HG02623 (cell line): Measurements from ENCODE around the gene ST8SIA2.

ENCODE experiments used
- ATAC-seq: cut with Tn5 transposase; IDR thresholded peaks from one replicate; pipeline ENCODE4 v1.9.1; 2021; ENCODE audit warnings: moderate library complexity; ENCODE audit not compliant: unreplicated experiment

The ST8SIA2 gene, protein sequence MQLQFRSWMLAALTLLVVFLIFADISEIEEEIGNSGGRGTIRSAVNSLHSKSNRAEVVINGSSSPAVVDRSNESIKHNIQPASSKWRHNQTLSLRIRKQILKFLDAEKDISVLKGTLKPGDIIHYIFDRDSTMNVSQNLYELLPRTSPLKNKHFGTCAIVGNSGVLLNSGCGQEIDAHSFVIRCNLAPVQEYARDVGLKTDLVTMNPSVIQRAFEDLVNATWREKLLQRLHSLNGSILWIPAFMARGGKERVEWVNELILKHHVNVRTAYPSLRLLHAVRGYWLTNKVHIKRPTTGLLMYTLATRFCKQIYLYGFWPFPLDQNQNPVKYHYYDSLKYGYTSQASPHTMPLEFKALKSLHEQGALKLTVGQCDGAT

DNA sequence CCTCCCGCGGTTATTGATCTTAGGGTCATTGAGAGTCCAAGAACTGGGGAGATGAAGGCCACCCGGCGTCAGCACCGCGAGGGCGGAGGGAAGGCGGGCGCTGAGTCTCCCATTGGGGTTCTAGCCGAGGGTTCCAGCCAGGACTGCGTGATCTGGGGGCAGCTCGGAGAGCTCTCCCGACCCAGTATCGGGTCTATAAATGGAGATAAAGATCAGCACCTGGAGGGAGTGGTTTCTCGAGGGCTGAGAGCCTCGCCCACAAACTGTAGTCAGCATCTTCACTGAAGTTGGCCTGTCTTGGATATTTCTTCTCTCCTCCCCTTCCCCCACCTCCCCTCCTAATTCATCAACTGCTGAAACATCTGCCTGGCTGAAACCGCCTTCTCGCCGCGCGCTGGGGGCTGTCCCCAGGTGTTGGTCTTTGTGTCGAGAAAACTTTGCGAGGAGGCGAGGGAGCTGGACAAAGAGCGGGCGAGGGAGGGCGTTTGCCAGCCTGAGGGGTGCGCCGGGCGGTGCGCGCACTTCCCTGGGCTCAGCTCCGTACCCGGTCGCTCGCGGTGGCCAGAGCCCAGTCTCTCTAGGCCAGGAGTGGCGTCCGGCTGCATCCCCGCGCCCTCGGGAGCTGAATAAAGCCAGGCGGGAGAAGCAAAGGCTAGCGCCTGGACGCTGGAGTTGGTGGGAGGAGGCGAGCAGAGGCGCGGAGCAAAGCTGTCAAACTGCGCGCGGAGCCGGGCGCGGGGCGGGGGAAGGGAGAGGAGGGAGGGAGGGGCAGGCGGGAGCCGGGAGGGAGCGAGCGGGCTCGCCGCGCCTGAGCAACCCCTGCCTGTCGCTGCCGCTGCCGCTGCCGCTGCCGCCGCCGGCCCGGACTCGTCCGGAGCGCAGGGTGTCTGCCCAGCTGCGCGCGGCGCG, at the start of gene ST8SIA2:
ST8SIA2 (plus strand) TSS at position 811 of the 909 bp plus-strand sequence. CDS start 184 bp downstream, outside the sequence.
- no peak for ATAC-seq

DNA sequence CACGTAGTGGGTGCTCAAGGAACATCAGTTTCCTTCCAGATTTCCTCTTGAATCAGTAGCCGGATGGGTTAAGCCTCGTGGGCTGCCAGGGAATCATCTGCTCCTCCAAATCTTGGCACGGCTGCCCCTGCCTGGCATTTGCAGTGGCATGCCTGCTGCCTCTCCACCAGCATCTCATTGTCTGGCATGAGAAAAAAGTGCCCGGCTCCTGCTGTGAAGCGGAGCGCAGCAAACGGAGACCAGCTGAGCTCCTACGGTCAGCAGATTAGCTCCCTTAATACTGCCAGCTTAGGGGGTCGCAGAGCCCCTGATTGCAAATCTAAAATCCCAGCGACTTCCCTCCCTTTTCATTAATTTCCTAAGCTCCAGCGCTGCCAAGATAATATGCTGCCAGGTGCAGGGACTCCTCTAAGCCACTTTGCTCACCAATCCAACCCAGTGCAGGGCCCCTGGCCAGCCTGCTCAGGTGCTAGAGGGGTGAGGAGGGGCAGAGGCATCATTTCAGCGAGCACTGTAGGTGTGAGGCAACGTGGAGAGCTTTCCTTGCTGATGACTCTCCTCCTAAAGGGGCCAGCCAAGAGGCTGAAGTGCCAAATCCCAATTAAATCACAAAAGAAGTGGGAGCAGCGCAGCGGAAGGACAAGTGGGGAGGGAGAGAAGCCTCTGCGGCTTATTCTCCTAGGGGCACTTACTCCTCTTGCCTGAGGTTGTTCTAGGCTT, 49.6 kb upstream of the ST8SIA2 start:
- ATAC-seq, result no peak

DNA sequence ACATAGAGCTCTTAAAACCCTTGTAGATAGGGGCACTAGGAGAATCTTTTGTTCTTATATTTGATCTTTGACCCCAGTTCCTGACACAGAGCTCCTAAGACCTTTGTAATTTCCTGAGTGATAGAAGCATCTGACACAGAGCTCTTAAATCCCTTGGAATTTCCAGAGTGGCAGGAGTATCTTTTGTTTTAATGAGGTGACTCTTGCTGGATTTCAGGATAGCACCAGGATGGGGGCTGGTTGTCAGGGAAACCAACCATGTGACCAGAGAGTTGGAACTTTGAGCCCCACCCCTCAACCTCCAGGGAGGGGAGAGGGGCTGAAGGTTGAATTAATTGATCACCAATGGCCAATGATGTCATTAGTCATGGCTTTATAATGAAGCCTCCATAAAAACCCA, 47.6 kb upstream of the ST8SIA2 start:
- no peak for ATAC-seq

DNA sequence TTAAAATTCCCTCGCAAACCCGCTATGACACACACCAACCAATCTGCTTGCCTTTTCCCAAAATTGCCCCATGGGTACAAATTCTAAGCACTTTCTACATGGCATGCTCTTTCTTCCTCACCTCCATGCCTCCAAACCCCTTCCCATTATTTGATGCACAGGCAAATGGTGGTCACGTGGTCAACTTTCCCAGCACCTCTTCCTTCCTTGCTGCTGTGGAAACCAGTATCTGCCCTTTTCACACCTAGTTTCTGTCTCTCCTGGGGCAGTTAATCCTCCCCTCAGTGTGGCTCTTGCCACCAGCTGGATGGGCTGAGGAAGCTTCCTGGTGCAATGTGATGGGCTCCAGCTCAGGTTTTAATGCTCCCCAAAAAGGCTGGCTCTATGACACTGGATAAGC, 38.4 kb upstream of the ST8SIA2 start:
- ATAC-seq, result no peak

DNA sequence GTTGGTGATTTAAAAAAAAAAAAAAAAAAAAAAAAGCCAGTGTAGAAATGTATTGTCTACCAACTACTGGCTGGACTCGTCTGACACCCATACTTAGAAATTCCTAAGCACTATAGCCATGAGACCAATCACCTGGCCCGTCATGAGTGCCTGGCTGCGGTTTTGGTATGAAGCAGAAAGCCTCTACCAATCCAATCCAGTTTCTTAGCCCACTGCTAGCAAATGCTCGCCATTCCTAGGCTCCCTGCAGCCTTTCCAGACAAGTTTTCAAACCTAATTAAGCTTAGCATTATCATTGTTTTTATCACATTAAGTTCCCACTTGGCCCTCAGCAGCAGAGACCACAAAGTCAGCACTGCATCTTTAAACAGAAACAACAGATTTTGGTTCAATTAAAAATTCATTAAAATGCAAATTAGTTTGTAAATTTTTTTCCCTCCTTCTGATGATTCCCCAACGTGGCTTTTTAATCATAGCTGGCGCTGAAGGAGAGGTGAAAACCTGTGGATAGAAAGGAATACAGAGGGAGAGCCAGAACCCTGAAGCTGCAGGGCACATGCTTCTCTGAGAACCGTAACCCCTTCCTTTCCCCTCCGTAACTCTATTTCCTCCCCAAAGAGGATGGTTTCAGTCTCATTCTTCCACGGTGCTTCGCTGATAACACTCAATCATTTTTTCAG, 32.2 kb upstream of the ST8SIA2 start:
- no peak for ATAC-seq

DNA sequence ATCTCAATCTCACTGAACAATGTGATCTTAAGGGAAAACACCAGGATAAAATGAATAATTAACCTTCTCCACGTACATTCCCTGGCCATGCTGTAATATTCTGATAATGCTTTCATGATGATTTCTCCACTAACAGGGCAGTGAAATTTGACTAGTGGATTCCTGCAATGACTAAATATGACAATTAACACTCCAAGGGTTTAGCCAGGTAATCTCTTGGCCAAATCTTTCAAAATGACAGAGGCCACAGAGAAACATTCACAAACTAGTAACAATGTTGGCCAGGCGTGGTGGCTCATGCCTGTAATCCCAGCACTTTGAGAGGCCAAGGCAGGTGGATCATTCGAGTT, 31.7 kb upstream of the ST8SIA2 start:
- no peak for ATAC-seq

DNA sequence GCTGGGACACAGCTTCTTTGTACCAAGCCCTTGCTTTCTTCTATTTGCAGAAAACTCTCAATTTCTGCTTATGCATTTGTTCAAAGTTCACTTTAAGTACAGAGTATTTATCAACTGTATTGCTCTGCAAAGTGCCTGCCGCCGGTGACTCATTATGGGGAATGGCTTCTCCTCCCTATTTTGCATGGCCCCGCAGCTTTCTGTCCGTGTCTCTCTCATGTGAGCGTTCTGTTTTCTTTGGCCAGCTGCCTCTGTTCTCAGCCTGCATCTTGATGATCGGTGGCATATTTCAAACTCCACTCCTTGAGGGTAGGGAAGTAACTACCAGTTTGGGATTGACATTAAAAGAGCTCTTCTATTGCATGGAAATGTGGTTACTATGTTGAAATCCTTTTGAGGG, 28.6 kb upstream of the ST8SIA2 start:
- no peak for ATAC-seq

DNA sequence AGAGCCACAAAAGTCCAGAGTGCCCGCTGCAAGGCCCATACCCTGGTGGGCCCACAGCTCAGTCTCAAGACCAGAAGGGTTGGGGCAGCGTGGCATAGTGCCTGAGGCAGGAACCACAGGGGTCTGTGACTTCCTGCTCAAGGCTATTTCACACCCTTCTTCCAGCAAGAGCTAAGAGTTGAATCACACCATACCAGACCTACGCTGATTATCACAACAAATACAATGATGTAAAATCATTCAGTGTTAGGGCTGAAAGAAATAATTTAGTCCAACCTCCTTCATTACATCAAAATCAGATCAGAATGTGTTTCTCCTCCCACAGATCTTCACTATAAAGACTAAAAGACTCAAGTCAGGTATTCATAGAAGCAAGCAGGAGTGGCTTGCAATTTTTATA, 27.8 kb upstream of the ST8SIA2 start:
- no peak for ATAC-seq

DNA sequence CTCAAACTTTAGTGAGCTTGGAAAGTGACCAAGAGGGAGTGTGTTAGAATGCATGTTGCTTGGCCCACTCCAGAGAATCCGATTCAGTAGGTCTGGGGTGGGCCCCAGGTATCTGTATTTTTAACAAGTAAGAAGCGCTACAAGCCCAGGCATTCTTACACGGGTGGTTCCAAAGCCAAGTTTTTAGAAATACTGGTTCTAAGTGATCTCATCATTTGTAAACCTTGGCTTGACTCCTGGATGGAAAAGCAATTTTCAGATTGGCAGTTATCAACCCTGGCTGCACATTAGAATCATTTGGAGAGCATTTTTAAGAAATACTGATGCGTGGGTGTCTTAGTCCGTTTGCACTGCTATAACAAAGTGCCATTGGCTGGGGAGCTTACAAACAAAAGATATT, 27.3 kb upstream of the ST8SIA2 start:
- ATAC-seq, result no peak

DNA sequence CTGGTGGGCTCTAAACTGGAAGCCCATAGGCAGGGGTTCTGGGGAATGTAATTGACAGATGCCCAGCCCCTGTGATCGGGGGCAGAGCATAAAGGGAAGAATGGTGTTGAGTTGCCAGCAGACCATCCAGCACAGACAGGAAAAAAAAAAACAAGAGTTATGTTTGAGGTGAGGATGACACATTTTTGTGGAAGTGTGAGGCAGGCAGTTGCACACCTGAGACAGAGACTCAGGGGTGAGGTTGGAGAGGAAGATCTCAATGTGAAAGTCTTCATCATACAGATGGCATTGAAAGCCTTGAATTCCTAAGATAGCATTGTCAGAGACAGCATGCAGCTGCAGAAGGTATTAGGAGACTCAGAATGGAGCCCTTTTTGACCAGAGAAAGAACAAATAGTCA, 18.6 kb upstream of the ST8SIA2 start:
- ATAC-seq, result no peak

DNA sequence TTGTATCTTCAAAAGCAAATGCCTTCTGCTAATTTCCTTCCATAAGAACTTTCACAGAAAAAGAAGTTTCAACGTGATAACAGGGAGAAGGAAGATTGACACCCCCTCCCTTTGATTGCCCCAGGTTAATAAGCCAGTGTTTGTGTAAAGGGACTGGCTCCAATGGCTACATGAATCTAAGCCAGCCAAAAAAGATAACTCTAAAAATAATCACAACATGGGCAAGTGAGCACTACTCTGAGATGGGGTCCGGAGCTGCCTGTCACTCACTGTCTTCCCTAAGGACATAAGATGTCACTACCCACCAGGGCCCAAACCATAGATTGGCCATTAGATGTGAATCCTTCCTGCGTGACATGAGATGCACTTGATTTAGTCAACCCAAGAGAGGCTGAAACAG, 17.6 kb upstream of the ST8SIA2 start:
- no peak for ATAC-seq

DNA sequence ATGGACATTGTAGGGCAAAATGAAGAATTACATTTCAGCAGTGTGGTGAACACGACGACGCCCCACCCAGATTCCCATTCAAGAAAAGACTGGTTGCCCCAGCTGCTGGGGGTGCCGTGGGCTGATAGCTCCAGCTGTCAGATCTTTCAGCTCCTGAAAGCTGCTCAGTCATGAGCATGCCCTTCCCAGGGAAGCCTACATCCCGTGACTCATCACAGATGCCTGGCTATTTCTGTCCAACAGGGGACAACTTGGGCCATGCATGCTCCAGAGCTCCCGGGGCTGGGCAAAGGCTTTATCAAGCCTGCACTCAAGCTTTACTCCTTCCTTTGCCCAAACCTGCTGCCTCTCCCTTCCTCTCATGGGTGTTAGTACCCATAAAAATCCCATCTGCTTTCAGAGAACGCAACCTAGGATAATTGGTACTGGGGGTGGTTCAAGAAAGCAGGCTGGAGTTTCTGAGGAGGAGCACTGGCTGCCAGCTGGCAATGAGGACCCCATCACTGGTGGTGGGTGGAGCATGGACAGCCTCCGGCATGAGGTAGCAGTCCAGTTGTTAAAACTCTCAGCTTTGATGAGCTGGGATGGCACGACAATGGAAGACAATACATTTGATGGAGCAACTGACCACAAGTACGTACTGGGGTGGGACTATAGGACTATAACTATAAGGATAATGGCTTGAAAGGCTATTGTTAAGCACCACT, 16.4 kb upstream of the ST8SIA2 start:
- ATAC-seq, result no peak

DNA sequence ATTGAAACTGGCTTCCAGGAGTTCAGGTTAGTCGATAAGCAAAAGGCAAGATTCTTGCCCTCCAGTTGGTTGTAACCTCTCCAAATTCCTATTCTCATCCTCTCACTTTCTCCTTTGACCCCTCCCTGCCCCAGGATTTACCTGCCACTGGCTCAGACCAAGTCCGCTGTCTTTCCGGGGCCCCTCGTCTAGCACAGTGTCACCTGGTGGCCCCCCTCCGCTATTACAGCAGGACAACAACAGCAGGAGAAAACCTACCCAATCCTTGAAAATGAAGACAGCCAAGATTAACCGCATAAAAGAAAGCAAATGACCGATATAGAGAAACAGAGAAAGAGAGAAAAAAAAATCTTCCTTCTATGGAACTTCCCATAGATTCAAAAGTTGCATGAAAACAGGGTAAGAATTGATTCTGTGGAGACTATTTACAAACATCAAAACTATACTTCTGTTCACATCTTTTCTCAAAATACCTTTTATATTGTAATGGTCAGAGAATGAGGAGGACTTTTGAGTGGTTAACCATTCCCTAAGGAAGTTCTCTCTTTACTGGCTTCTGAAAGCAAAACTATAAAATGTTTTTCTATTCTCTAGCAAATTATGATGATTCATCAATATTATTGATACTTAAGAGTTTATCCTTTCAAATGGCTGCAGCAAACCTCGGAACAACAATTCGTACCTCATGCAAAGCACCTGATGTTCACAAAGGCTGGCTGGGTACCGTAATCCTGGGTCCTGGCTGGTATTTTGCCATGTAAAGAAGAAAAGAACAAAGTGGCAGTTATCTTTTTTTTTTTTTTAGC, 10.0 kb upstream of the ST8SIA2 start:
- ATAC-seq, result no peak

DNA sequence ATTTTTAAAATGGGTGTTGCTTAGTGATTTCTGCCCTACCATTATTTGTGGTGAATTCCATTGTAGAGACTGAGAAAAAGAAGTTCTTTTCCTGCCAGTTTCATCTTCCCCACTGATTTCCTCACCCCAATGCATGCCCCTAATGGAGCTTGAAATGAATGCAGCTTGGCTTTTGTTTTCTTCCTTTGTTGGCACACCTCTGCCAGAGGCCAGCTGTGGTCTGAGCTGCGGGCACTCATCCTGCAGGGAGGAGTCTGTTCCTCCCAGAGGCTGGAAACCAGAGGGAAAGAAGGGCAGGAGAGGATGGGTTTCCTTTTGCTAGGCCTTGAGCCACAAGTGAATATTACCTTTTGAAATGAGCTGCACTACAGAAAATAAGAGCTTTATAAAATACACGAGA, 9.3 kb upstream of the ST8SIA2 start:
- ATAC-seq, result no peak

DNA sequence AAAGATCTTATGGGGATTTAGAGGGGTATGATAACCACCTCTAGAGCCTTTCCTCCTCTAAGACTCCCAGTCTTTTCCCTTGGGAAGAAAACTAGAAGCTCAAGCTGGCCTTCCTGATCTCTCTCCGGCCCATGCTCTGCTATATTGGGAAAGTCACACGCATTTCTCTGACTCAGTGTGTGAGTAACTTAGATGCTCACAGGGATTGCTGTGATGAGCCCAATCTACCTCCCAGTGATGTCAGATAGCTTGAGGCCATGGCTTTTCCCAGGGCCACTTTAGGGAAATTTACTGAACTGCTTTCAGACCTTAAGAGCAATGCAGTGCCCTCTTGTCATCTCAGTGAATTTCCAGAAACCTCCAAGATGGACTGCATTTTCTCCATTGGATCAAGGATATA, 8.6 kb upstream of the ST8SIA2 start:
- no peak for ATAC-seq

DNA sequence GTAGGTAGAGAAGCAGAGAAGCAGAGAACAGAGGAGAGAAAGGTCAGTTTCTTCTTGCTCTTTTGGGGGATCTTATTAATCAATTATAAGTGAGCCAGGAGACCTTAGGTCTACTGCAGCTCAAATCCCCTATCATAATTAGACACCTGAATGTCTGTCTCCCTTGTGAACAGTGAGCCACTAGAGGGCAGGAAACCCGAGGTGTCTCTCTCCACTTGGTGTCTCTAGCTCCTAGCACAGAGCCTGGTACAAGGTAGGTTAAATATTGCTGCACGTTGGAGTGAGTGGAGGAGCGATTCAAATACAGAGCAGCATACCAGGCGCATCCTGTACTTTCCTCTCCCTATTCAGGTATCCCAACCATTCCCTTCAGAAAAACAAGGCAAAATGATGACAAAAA, 2.0 kb upstream of the ST8SIA2 start:
- ATAC-seq, result no peak

DNA sequence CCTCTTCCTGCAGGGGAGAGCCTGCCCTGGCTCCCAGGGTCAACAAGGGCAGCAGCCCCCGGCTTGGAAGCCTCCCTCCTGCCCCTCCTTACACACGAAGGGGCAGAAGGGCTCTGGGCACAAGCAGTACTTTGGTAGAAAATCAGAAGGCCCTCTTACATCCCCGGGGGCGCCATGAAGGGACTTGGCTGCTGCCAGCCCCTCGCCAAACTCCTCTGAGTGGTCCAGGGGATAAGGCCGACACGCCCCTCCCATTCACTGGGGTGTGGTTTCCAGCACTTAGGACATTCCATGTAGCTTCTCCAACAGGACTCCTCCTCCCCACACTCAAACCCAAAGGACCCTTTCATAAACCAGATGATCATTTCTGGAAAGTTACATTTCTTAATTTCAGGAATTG, 1.2 kb upstream of the ST8SIA2 start:
- no peak for ATAC-seq

DNA sequence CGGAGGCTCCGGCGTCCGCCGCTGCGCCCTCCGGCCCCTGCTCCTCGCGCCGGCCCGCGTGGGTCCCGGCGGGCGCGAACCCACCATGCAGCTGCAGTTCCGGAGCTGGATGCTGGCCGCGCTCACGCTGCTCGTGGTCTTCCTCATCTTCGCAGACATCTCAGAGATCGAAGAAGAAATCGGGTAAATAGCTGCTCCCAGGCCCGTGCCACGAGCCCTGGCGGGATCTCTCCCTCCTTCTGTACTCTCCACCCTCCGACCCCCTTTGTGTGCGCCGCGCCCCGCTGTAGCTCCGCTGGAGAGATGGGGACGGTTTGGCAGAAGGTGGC, 263 bp downstream of the ST8SIA2 start:
- no peak for ATAC-seq

DNA sequence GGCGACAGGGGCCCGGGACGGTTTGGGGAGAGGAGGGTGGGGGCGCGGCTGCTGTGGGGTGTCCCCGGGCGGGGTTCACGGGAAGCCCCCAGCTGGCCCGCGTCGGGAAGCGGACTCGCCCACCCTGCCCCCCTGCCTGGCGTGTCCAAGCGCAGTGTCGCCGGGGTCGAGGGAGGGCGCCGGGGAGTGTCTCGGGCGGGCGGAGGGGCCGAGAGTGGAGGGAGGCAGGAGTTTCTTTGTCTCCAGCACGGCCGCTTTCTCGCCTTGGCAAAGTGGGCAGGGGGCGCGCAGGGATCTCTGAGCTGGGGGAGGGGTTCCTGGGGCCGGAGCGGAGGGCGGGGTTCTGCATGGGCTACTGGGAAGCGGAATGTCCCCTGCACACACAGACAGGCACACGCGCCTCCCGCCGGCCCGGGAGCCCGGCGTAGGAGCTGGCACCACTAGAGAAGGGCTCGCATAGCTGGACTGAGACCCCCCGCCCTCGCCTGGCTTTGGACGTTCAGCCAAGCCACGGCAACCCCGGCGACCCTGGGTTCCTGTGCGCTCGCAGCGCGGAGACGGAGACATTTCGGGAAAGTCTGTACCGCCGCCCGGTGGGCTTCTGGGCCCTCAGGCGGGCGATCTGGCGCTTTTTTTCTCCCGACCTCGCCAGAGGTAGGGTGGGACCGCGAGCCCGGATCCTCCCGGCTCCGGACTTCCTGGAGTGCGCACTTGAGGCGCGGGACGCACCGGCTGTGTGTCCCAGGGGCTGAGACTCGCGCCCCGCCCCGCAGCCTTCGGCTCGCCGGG, 822 bp downstream of the ST8SIA2 start:
- ATAC-seq, result no peak
